Kasumi-1 (cell line): ENCODE results near the gene VAPB.
A peak's percentile ranks its signal among the peaks of the same experiment; 100 is the strongest.
"Not testable (repeated sequence)": the region's sequence is repeated elsewhere in the genome, so short reads cannot be mapped to it uniquely, and the experiment has no call there.

ENCODE experiments used
- DNase-seq, 2 experiments: peaks; one replicate each; lab custom pipeline; 2025; lab: John Stamatoyannopoulos, UW

VAPB gene

DNA sequence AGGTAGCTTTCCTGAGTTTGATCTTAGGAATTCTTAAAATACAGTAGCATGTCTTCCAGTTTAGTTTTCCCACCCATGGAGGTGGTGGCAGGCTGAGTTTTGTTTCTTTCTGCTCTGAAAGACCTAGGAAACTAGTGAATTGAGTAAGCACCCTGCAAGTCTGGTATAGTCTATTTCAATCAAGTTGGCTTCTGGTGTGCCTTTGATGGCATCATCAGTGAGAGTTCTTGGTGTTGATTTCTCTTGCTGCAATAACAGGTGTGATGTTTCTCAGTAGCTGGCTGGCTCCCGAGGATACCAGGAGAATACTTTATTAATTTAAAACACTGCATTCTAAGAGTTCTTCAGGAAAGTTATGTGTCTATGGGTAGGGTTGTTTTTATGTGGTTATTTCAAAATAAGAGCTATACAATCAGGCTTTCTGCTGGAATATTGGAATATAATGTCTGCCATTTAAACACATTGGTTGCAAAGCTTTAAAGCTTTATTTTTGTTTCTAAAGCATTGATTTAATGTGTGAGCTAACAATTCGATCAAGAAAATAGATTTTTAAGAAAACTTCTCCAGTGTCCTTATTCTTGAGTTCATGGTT lies 19.0 kb downstream of the VAPB start:
- DNase-seq, result no peak

DNA sequence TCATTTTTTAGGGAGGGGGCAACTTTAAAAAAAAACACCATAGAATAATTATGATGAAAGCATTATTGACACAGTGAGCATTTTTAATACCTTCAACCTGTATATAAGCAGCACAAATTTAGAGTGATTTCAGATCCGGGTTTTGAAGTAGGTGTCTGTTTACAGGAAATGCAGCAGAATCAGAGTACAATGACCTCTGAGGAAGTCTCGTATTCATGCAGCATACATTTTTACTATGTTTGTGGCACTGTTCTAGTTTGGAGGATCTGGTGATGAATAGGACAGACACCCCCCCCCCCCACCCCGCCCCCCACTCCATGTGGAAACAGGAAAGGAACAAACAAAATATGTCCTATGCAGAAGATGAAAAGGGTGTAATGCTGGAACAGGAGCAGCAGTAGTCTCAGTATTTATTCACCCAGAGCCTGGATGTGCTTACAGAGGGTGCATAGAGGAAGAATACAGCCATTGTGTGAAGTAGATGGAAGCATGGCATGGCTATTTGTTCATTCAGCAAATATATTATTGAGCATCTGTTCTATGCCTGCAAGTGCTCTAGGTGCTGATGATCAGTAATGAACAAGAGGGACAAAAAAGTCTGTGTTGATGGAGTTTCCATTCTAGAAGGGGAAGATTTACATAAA lies 19.7 kb downstream of the VAPB start:
- DNase-seq, result no peak

DNA sequence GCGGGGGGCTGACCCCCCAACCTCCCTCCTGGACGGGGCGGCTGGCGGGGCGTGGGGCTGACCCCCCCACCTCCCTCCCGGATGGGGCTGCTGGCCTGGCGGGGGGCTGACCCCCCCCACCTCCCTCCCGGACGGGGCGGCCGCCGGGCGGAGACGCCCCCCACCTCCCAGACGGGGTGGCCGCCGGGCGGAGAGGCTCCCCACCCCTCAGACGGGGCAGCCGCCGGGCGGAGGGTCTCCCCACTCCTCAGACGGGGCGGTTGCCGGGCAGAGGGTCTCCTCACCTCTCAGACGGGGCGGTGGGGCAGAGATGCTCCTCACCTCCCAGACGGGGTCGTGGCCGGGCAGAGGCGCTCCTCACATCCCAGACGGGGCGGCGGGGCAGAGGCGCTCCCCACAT lies 25.2 kb downstream of the VAPB start:
- DNase-seq, result not testable (repeated sequence)

DNA sequence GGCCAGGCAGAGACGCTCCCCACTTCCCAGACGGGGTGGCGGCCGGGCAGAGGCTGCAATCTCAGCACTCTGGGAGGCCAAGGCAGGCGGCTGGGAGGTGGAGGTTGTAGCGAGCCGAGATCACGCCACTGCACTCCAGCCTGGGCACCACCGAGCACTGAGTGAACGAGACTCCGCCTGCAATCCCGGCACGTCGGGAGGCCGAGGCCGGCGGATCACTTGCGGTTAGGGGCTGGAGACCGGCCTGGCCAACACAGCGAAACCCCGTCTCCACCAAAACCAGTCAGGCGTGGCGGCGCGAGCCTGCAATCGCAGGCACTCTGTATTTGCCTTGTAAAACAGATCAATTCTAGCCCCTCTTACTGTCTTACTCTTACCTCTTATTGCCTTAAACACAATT lies 25.8 kb downstream of the VAPB start:
- DNase-seq, result not testable (repeated sequence)

DNA sequence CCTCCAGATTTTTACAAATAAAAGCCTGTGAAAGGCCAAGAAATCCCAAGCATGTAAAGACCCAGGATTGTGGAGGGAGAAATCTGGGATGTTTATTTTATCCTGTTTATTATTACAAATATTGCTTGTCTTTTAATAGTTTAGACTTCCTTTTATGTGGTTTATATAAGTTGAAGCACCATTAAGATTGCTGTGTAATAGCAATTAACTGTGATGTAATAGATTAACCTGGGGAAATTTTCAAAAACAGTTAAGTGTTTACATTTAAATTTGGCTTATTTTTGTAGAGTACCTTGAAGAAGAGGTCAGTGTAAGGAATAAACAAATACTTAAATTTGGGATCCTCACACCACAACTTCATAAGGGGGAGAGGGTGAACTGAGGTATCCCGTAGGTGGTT lies 27.0 kb downstream of the VAPB start:
- DNase-seq, result no peak

DNA sequence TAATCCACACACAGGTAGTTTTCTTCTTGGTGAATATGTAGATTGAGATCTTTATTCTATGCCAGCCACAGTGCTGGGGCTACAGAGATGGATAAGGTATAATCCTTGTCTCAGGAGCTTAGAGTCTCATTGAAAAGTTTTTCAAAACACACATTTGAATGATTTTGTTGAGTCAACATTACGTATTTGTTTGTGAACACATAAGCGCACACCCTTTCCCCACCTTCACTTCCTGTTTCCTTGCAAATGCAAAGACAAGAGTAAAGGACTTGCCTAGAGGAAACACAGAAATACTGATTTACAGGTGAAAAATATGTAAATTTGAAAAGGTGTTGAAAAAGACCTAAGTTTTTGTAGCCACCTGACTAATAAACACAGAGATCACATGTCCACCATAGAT lies 27.8 kb downstream of the VAPB start:
- DNase-seq, result no peak

DNA sequence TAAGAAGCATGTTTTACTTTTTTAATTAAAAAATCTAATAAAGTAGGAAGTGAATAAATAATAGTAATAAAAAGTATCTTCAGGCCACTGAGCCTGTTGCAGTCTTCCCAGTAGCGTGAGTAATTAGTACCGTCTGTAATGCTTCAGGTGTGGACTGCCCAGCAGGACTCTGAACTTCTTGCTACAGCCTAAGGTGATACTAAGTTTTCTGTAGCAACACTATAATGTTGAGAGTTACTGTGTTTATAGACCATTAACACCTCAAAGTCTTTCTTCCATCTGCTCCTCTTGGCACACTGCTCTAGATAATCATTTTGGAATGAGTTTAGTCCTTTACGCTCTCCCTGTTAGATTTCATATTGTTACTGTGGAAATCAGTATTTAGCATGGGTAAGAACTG lies 28.4 kb downstream of the VAPB start:
- DNase-seq, result no peak

DNA sequence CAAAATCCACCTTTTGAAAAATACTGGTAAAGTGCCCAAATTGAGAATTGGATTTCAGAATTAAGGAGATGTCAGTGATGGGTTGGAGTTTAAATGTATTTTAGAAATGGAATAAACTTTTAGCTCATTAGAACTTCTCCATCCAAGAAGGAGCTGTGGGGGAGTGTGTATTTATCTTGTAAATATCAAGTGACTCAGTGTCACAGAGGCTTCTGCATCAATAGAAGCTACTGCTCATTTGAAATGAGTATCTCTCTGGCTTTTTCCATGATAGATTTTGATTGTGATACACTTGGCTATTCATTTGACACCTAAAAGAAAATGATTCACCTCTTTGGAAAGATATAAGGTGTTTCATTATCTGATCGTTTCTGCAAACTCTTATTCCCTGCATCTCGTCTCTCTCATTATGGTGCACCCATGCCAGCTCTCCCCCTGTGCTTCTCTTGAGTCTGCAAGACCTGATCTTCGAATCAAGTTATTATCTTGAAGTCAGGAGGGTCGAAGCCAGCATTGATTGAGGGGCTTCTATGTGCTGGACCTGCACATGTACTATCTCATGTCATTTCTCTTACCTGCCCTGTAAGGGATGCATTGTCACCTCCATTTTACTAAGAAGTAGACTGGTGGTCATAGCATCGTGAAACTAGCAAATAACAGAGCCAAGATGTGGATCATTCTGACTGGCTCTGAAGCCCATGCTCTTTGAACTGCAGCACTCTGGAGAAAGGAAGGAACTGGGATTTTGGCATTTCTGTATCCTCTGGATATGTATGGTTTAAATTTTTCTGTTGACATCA lies 30.1 kb downstream of the VAPB start:
- no peak for DNase-seq

DNA sequence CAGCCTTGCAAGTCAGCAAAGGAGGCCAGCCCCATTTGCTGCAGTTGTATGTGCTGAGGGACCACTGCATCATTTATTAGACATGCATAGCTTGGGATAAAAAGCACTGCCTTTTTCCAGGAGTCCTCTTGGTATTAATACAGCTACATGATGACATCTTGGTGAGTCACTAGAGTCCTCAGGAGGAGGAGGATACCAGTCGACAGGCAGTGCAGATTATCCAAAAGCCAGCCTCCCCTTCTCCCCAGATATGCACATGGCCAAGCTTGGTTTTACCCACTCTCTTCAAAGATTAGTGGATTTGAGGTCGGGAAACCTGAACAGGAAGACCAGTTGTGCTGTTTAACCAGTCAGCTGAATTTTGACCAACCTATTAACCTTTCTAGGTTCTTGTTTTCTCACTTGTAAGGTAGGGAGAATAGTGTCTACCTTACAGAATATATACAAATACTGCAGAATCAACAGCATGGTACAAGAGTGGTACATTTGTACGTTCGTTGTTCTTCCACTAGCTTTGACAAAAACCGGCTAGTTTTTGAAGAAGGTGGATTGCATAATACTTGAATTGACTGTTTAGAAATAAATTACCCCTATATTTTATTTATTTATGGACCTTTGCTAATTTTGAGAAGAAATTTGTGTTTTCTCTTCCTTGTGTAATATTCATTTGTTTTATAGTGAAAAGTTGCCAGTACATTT lies 31.9 kb downstream of the VAPB start:
- DNase-seq, result no peak

DNA sequence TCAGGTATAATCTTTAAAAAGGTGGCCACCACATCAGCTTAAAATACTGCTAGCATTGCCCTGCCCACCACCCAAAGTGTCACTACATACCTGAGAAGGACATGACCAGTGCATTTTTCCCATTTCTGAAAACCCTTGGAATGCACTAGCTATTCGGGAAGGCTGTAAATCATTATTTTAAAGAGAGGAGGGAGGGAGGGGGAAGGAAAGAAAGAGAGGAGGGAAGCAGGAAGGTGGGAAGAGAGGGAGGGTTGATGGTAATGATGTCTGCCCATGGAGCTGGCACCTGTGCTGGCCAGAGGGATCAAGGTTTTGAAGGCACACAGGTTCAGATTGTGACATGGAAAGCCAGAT lies 32.4 kb downstream of the VAPB start:
- DNase-seq, result no peak

DNA sequence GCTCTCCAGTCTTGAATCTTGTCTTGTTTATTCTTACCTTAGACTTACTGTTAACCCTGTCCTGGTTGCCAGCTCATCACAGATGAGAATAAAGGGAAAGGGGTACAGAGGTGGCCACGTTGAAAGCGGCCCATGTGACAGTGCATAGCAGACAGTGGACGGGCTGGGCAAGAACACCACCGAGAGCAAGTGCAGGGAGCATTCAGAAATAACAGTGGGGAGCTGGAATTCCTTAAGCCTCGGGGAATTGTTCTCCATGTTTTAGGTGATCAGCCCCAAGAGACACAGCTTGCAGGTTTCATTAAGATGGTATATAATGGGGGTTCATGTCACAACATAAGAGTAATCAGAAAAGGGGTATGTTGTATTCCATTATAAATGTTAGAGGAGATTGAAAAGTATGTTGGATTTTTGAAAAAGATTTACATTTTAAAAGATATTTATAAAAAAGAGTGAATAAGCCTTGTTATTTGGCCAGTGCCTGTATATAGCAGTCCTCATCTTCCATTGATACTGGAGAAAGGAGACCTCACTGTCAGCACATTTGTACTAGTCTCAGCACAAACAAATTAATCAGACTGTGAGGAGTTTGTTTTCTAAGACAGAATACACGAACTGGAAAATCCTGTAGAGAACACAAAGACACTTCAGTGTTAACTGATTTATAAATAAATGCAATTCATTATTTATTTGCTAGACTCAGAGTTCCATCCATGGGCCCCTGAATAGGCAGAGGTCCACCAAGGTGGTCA lies 35.4 kb downstream of the VAPB start:
- no peak for DNase-seq

DNA sequence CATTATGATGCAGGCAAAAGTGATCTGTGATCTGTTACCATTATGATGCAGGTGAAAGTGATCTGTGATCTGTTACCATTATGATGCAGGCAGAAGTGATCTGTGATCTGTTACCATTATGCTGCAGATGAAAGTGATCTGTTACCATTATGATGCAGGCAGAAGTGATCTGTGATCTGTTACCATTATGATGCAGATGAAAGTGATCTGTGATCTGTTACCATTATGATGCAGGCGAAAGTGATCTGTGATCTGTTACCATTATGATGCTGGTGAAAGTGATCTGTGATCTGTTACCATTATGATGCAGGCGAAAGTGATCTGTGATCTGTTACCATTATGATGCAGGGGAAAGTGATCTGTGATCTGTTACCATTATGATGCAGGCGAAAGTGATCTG lies 38.5 kb downstream of the VAPB start:
- DNase-seq, result not testable (repeated sequence)

DNA sequence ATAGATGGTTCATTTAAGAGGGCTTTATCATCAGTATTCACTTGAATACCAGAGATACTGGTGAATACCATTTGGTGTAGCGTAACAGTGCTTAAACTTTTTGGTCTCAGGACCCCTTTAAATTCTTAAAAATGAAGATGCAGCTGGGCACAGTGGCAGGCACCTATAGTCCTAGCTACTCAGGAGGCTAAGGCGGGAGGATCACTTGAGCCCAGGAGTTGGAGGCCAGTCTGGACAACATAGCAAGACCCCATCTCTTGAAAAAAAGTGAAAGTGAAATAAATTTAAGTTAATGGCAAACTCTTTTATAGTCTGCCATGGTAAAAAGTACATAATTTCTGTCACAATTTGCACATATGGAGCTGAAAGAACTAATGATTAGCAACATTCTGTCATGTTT lies 39.3 kb downstream of the VAPB start:
- no peak for DNase-seq

DNA sequence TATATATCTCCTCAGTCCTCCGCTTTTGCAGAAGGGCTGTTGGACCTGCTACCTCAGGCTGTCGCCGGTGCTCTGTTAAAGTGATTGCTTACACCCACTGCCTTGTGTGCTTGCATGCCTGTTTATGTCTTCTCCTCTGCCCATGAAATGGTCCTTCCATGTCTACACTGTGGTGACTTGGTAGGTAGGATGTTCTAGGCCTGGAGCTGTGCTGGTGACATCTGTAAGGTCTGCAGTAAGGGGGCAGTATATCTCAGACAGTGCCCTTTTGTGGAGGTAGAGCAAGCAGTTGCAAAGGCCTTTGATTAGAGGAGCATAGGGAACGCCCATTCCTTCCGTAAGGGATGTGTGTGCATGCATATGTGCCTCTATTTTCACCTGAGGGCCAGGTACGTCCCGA lies 40.3 kb downstream of the VAPB start:
- DNase-seq, result no peak

DNA sequence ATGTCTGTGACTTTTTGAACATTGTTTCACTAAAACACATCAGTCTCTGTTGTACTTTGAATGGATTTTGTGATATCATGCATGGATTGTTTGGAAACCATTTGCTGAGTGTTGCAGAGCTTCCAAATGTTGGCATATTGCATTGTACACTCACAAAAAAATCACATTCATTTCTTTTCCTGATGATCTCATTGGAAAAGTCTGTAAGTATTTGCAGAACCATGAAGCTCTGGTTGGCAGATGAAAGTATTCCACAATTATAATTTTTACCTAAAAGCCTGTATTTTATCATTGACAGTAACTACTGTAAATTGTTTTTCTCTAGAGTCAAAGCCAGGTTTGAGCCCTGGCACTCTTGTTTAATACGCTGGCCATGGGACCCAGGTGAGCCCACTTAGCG lies 42.1 kb downstream of the VAPB start:
- no peak for DNase-seq

DNA sequence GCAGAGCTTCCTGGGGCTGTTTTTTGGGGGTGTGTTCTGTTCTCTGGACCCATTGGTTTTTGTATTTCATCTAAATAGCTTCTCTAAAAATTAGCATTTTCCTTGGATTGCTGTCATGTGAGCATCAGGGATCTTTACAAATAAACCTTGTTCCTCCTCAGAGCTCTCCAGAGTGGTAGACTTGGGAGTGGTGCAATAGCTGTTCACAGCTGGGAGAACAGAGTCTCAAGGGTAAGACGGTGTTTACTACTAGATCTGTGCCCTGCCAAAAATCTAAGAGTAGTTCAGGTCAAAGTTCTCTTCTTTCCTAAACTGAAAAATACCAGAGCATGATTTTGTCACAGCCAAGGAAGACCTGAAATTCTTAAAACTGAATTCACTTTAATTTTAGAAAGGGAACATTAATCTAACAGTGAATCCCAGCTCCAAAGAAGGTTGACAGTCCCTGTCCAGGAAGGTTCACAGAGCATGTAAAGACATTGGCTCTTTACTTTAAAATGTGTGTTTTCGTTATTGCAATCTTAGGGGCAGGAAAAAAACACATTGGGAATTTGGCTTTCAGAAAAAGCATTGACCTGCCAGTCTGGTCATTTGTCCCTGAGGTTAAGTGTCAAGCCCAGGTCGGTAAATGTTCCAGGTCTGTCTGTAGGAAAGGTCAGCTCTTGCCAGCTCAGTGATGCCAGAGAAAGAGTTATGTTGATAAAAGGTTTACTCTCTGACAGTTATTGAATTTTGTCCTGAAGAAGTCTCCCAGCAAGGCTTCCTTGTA lies 43.3 kb downstream of the VAPB start:
- DNase-seq, result peak in 1 of 2 experiments; percentile 3

DNA sequence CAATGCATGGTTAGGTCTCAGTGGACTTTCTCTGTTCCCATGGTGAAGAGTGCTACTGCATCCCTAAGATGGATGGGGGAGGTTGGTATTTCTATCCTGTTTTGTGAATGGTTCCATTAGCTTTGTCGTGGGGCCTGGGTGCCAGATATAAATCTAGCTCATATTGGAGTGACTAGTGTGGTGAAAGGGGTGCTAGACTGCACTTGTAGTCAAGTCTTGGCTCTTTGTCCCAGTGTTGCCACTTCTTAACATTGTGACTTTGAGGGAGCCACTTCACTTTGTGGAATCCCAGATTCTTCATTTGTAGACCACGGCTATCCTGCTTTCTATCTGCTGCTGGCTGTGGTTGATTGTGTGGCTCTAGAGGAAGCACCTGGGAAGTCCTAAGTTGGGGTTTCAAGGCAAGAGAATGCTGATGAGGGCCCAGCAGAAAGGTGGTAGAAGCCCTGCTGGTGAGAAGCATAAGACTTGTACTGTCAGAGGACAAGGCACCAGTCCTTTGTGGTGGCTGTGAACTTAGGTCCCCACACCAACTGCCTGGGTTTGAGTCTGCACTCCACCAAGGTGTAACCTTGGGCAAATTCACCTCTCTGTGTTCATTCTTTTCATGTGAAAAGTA lies 44.1 kb downstream of the VAPB start:
- no peak for DNase-seq

DNA sequence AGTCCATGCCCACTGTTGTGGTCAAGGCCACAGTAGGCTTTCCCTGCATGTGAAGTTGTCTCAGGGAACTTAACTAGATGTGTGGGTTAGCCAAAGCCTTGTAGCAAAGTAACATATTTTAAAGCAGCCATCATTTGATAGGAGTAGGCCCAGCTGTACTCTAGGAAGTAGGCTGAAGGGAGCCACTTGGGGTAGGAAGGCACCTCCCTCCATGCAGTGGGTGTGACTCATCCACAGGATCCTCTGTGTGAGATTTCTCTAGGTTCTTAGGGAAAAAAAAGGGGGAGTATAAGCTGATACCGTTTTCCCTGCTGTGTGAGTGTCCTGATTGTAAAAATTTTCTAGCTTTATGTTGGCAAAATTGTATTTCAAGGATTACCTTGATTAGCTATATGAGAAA lies 44.7 kb downstream of the VAPB start:
- no peak for DNase-seq

DNA sequence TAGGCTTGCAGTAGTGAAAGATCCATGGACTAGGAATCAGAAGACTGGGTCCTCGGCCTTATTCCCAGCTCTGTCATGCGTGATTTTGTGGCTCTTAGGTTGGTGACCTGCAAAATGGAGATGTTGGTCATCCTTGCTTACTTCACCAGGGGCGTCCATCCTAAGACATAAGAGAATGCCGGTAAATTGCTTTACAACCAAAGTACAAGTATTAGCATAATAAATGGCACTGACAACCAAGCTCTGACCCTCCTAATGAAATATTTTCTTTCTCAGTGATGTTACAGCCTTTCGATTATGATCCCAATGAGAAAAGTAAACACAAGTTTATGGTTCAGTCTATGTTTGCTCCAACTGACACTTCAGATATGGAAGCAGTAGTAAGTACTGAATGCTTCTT lies 45.3 kb downstream of the VAPB start:
- no peak for DNase-seq

DNA sequence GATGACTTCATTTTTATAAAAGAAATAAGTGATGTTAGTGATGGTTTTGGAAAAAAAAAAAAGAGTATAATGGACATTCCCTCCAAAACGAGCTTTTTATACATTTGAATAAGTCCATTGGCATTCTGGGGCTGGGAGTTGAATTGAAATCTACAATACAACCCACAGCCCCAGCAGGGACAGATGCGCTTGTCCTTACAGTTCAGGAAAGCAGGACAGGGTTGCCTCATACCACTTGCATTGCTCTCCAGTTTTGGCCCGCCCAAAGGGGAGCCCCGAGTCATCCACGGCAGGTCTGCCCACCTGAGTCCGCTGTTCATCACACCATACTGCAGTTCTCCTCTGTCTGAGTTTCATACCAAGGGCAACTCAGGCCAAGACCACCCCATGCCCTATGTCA lies 46.2 kb downstream of the VAPB start:
- no peak for DNase-seq
